Measurements from ENCODE around the gene HES4. TPM values are rescaled to one million over a fixed set of nuclear protein-coding genes. Genes with fewer than 3 reads are reported as not detected.

HES4 gene
- total RNA-seq = 0.62 and 3.7 TPM in 2 replicates

GRCh38 chr1:999725-1000356 lies at the start of gene HES4:
HES4 (minus strand) TSS chr1:1000097; CDS start chr1:999973, 124 bp downstream.

GRCh38 chr1:1020000-1020404 lies 20.1 kb upstream of the HES4 start, which contains the start of gene AGRN:
AGRN (plus strand) TSS chr1:1020120; CDS start chr1:1020173, 53 bp downstream.

GRCh38 chr1:1013105-1013921 lies 13.4 kb upstream of the HES4 start, which contains the start of gene ISG15:
ISG15 (plus strand) TSS chr1:1013497; CDS start chr1:1013574, 77 bp downstream.

GRCh38 chr1:981955-982558 lies 17.8 kb downstream of the HES4 start, which contains the start of gene PERM1:
PERM1 (minus strand) TSS chr1:982093; CDS start chr1:981029, 1,064 bp downstream.

GRCh38 chr1:966135-966703 lies 33.7 kb downstream of the HES4 start, which contains the start of gene PLEKHN1:
PLEKHN1 (plus strand) TSS chr1:966482; CDS start chr1:966532, 50 bp downstream.

GRCh38 chr1:960363-961131 lies 39.4 kb downstream of the HES4 start, which contains the start of gene KLHL17:
KLHL17 (plus strand) TSS chr1:960584; CDS start chr1:960694, 110 bp downstream.

GRCh38 chr1:958823-959730 lies 40.8 kb downstream of the HES4 start, which contains the start of gene NOC2L:
NOC2L (minus strand) TSS chr1:959256; CDS start chr1:959240, 16 bp downstream.

Other genes with a start within 250 kb of the HES4 start
- gene SAMD11, start 76.2 kb downstream of the HES4 start, total RNA-seq = 0.62 and 1.1 TPM in 2 replicates
- gene NOC2L, start 40.8 kb downstream of the HES4 start, total RNA-seq = 61.2 and 91.7 TPM in 2 replicates
- gene KLHL17, start 39.5 kb downstream of the HES4 start, total RNA-seq = 4.2 and 4.9 TPM in 2 replicates
- gene PLEKHN1, start 33.6 kb downstream of the HES4 start, total RNA-seq = 0.25 and 0.26 TPM in 2 replicates
- gene PERM1, start 18.0 kb downstream of the HES4 start, total RNA-seq = 0.06 TPM in 1 of 2 replicates, not detected in the other
- 91.6 and 99.7 TPM in 2 replicates for gene ISG15, start 13.4 kb upstream of the HES4 start, total RNA-seq
- gene AGRN, start 20.0 kb upstream of the HES4 start, total RNA-seq = 15.0 and 24.4 TPM in 2 replicates
- not detected in 2 replicates for gene RNF223, start 74.2 kb upstream of the HES4 start, total RNA-seq
- 4.5 and 5.6 TPM in 2 replicates for gene C1orf159, start 116.0 kb upstream of the HES4 start, total RNA-seq
- gene TTLL10, start 173.8 kb upstream of the HES4 start, total RNA-seq = not detected in 2 replicates
- gene TNFRSF18, start 206.5 kb upstream of the HES4 start, total RNA-seq = not detected in 2 replicates
- gene TNFRSF4, start 214.1 kb upstream of the HES4 start, total RNA-seq = 0.12 and 0.13 TPM in 2 replicates
- gene SDF4, start 231.9 kb upstream of the HES4 start, total RNA-seq = 116 and 143 TPM in 2 replicates
- gene B3GALT6, start 232.1 kb upstream of the HES4 start, total RNA-seq = 16.3 and 21.9 TPM in 2 replicates
- 0.40 and 0.75 TPM in 2 replicates for gene C1QTNF12, start 246.6 kb upstream of the HES4 start, total RNA-seq